ENCODE data around the gene PIK3C3.
"Not testable (repeated sequence)": the region's sequence is repeated elsewhere in the genome, so short reads cannot be mapped to it uniquely, and the experiment has no call there.

Gene PIK3C3

DNA sequence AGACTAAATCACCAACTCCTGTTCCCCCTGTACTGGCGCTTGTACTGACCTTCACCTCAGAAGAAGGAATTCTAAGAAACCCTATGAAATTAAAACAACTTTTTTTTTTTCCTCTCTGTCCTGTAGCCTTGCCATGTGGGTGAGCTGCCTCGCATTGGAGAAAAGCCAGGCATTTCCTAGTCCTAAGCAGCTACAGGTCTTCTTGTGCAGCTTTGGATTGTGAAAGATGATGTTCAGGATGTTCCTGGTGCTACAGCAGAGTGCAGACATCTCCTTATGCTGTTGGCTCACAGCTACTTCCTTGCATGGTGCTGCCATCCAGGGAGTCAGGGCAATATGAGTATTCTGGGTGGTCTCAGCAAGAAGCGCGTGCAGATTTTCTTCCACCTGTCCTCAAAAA, 11.9 kb downstream of the PIK3C3 start:
- no peak for DNase-seq

DNA sequence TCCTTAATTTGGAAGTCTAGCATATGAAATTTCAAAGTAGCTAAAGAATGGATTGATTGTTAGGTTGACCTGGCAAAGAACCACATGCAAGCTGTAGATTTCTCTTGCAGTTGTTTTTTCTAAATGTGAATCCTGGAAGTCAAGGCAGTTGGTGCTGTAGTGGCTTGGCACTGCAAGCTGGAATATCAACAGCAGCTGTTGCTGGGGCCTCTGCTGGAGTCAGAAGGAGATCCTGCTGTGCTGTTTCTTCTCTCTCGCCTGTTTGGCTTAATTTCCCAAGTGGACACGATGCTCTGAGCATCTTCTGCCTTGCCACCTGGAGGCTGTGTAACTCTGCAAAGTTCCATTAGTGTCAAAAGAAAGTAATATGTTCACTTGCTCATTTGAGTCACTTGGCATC, 12.6 kb downstream of the PIK3C3 start:
- DNase-seq = no peak

DNA sequence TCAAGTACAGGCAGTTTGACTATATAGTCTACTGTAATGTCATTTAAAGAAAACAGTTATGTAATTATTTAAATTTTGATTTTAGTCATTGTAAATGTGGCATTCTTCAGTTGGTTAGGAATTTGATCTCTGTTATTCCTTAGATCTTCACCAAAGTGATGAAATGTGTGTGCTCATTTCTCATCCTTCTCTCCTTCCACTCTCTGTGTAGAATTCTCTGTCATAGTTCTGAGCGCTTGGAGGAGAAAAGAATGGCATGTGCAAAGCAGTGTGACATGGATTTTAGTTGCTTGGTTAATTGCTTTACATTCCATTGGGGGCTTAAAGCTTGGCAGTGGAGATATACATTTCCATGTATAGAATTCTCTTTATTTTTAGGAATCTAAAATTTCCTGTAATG, 14.8 kb downstream of the PIK3C3 start:
- no peak for DNase-seq

DNA sequence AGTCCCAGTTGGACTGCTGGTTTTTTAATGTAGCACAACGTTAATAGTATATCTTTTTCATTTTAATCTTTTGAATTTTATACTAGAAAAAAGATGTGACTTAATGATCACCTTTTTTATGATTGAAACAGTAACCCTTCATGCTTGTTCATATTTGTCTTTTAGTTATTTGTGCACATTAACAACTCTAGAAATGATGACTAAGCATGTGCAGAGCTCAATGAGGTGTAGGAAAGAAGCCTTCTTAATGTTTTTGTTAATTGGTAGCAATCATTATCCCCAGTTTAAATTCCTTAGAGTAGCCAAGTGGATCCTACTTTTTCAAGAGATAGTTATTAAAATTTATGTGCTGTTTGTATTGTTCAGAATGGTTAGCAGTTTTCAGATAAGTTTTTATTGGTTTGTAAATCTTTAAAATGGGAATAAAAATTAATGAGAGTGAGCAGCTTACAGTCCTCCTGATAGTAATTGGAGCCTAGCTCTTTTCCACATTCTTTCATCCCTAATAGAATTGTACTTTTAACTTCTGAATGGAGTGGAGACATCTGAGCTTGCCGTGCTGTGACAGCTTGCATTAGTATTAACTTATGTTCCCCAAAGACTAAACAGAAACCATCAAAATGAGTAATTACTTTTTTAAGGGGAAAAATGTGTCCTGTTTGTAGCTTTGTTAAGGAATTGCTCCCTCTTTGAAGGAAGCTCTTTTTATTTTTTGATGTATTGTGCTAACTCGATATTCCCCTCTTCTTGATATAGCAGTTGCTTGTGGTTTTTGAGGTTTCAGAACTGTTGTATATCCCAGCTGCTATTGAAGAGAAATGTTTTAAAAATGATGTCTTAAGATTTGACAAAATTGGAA, 17.3 kb downstream of the PIK3C3 start:
- DNase-seq = no peak

DNA sequence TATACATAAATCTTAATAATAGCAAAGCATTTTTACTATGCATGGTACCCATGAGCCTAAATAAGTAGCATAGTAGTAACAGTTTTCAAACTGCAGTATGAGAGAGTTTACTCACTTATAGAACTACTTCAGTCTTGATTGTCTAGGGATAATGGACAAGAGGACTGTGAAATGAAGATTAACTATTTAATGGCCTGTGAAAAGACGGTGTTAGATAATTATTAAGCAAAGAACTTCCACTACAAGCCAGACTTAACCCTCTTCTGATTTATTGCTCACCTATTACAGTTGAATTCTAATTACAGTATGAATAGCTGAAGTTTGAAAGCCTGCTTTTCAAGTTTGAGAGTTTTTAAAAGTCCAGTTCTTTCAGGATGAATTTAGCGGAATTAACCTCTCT, 18.9 kb downstream of the PIK3C3 start:
- DNase-seq = no peak

DNA sequence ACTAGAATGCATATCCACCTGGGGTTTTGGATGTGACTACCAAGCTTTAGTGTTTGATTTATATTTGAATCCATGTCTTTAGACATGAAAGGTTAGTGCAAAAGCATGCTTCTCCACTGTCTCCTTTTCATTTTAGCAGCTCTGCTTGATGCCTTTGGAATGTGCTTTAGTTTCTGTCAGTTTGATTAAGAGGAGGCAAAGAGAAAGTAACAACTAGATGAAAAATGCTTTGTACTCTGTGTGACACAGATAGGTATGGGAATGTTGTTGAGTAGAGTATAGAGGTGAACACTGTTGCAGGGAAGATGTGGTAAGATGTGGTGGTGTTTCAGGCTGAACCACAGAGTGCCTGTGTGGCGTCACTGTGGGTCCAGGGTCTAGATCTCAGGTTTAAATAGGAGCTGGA, 19.8 kb downstream of the PIK3C3 start:
- peak; percentile 34 to 45 for DNase-seq

DNA sequence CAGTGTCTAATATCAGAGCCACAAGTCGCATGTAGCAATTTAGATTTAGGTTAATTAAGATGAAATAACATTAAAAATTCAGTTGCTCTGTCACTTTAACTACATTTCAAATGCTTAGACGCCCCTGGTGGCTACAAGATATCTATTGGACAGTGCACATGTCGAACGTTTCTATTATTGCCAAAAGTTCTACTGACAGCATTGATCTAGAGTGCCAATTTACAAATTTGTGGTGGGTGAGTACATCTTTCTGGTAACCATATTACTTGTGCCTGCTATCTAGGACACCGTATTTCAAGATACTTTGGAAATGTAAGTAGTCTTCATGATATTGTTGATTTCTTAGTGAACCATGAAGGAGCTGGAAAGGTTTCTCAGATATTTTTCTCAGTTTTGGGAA, 20.2 kb downstream of the PIK3C3 start:
- no peak for DNase-seq

DNA sequence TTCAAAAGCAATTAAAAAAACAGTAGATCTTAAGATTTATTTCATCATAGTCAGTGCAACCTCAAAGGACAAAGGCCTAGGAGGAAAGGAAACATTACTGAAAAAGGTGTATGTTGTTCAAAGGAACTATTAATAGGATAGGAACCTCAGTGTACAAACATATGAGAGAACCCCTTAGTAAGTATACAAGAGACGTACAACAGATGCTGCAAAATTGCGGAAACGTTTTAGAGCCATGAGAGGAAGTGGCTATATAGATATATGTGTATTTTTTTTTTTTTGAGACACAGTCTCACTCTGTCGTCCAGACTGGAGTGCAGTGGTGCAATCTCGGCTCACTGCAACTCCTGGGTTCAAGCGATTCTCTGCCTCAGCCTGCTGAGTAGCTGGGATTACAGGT, 22.2 kb downstream of the PIK3C3 start:
- DNase-seq = no peak

DNA sequence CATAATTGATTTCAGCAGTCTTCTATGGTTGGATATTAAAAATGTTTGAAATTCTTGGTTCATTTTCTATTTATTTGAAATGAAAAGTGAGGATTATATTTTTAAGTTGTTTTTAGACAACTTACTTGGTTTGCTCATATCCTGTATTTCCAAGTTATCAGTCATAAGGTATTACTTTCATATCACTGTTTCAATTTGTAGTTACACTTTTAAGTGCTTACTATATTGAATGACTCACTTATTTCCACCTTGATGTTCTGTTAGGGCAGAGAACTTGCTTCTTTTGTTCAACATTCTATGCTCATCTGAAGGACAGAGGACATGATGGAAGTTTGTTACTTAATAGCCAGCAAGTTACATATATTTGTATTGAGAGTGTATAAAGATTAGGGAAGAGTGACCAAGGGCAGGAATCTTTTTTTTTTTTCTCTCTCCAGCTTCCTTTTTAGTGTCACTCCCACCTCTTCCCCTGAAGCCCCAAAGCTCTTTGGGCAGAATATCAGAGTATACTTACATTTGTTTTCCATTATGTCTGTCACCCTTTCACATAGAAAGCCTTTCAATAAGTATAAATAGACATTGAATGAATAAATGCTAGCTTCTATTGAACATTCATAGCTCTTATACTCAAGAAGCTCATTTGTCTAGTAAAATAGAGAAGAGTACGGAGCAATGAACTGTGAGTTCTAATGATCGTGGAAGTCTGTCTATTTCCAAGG, 28.1 kb downstream of the PIK3C3 start:
- DNase-seq = no peak

DNA sequence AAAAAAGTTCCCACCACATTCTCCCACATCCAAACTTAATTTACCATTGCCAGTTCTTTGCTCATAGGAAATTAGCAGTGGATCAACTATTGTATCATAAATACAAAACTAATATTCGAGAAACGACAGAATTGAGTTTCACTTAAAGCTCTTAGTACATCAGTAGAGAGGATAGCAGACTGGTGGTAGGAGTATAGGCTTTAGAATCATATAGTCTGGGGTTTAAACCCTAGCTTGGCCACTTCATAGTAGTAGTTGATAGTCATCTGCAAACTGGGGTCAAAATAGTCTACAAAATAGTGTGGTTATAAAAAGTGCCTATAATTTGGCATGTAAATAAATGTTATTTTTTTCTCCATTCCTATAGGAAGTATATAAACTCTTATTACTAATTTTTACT, 30.9 kb downstream of the PIK3C3 start:
- no peak for DNase-seq

DNA sequence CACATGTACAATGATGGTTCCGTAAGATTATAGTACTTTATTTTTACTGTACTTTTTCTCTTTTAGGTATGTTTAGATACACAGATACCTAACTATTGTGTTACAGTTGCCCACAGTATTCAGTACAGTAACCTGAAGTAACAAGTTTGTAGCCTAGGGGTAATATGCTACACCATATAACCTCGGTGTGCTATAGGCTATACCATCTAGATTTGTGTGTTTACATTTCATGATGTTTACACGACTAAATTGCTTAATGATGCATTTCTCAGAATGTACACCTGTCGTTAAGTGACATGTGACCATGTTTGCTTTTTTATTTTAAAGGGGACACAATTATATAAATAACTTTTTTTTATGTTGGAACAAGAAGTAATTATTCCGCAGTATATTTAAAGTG, 34.5 kb downstream of the PIK3C3 start:
- DNase-seq = no peak

DNA sequence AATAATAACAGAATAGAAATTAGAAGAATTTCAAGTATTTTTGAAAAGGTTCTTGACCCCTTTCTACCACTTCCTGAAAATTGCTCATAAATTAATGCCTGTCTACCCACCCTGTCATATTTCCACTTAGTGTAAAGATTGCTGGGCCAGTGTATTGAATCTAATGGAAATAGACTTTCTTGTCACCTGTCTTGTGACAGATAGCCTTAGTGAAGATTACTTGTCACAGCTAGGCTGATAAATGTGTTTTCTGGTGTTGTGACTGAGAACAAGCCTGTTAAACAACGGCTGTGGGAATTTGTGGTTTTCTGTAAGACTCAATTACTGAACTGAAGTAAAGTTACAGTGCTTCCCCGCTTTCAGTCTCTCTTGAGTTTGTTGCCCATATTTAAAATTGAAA, 37.0 kb downstream of the PIK3C3 start:
- DNase-seq = no peak

DNA sequence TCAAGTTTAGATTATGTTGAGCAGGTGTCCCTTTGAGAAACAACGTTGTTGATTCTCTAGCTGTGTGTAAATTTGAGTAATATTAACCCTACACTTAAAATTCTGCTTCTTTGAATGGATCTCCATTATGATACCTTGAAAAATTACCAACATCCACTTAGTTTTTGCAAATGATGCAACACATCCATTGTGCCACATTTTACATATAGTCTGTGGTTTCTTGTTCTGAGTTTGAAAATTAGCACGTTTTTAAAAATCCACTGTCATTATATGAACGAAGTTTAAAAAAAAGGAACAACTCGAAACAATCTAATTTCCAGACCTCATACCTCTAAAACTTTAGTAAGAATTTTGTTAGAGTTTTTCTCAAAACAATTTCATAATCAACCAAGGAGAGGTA, 37.7 kb downstream of the PIK3C3 start:
- DNase-seq = no peak

DNA sequence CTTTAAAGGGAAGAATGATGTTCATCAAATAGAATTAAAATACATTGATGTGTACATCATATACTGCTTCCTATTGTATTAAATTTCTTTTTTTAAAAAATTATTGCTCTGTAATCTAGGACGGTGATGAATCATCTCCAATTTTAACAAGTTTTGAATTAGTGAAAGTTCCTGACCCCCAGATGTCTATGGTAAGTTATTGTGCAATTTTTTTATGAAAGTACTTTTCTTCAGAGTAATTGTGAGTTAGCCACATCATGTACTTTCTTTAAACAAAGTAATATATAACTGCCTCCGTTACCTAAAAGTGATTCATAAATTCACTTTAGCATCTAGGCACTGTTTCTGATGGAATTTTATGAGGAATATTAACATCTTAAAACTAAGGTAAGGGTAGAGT, 38.1 kb downstream of the PIK3C3 start:
- DNase-seq = no peak

DNA sequence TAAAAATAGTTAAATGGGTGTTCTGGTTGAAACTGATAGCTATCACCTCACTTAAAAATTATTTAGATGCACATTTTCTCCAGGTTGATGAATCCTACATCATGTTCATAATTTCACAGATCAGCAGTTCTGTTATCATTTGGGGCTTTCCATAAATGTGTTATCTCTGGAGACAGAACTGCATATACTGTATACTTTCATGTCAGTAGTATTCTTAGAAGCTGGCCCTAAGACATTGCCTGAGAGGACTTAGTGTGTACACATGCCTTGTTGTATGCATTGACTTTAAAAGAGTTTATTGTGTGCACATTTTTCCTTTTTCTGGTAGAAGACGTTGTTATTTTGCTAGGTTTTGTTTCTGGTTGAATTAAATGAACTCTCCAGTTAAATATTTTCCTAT, 41.0 kb downstream of the PIK3C3 start:
- no peak for DNase-seq

DNA sequence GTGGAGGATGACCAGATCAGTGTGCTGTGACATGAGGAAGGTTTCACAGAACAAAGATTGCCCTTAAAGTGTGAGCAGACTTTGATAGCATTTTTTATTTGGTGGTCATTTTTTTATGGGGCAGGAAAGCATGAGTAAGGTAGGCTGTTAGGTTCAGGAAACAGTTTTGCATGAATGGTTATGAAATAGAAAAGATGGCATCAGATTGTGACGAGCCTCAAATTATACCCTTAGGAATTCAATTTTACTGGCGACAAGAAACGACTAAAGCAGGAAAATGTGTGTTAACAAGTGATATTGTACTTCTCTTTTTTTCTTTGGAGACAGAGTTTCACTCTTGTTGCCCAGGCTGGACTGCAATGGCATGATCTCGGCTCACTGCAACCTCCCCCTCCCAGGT, 44.7 kb downstream of the PIK3C3 start:
- no peak for DNase-seq

DNA sequence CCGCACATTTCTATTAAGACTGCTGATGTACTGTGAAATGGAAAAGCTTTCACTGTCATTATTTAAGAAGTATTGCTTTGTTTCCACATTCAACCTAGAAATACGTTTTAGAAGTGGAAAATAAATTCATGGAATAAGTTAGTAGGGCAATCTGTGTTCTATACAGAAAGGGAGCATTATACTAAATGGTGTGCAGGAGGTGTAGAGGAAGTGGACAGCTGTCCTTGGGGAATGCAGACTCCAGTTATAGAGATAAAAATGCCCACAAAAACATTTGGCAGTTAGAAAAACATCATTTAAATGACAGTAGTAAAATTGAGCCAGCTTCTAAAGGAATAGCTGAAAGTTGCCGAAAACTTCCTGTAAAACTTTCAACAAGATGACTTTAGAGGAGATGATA, 46.8 kb downstream of the PIK3C3 start:
- no peak for DNase-seq

DNA sequence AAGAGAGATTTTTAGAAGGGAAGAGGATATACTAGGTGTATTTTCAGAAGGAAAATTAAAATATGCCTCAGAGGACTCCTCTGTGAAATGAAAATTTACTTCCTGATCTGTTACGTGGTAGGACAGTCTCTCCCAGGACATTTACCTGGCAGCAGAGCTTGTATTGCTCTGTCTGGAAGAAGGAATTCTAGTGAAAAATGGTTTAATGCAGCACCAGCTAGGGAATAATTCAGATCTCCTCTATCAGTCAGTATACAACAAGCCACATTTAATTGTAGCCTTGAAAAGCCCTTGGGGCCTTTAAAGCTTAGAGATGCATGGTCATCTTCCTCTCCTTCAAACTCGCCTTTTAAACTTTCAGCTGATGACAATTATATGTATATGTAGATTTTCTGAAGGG, 49.6 kb downstream of the PIK3C3 start:
- DNase-seq = no peak

DNA sequence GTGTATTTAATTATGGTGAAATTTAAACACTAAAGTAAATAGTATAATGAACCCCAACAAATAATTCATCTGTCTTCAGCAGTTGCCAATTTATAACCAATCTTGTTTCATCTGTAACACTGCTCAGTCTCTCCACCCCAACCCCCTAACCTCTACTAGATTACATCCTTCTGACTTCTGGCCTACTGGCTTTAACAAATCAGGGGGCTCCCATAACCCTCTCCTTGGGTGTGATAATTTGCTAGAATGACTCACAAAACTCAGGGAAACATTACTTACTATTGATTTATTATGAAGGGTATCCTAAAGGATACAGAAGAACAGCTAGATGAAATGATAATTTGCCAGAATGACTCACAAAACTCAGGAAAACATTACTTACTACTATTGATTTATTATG, 50.7 kb downstream of the PIK3C3 start:
- no peak for DNase-seq

DNA sequence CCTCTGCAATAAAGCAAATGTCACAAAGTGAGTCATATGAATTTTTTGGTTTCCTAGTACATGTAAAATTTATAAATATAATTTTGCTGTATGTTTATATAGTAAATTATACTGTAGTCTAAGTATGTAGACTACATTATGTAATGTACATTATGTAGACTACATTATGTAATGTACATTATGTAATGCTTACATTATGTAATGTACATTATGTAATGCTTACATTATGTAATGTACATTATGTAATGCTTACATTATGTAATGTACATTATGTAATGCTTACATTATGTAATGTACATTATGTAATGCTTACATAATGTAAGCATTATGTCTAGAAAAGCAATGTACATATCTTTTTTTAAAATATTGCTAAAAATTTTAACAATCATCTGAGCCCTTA, 54.4 kb downstream of the PIK3C3 start:
- DNase-seq = not testable (repeated sequence)

DNA sequence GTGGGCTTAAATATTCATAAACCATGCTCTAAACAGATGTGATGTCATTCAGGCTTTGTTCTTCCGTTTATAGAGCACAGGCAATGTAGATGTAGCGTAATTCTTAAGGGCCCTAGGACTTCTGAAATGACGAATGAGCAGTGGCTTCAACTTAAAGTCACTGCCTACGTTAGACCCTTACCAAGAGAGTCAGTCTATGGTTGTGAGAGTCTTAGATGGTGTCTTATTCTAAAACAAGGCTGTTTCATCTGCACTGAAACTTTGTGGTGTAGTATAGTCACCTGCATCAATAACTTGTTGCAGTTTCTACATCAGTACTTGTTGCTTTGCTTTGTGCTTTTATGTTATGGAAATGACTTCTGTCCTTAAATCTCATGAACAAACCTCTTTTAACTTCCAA, 56.0 kb downstream of the PIK3C3 start:
- DNase-seq = no peak

DNA sequence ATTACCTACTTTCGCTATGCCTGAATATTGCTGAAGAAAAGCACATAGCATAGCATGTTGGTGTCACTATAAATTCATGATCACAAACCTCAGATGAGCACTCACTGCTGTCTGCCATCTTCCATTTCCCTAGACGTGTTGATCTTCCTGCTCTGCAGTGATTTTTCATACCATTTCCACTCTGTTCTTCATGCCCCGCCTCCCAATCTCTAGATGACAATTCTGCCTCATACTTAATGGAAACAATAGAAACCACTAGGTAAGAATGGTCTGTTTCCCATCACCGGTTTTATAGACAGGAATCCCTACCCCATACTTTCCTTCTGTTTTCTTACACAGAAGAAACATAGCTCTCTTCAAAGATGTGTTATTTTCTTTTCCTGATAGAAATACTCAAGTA, 63.8 kb downstream of the PIK3C3 start:
- no peak for DNase-seq

DNA sequence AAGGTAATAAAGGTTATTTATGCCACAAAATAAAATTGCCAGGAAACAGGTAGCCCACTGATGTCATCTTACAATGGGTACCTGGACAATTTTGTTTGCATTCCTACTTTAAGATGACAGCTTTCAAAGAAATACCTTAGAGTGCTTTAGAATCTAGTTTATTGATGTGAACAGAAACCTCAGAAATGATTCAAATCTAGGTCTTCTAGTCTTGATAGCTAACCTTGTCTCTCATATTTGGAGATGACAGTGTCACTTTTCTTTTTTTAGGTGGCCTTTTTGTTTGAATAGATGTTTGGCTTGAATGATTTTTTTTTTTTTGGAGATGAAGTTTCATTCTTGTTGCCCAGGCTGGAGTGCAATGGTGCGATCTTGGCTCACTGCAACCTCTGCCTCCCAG, 69.1 kb downstream of the PIK3C3 start:
- DNase-seq = no peak

DNA sequence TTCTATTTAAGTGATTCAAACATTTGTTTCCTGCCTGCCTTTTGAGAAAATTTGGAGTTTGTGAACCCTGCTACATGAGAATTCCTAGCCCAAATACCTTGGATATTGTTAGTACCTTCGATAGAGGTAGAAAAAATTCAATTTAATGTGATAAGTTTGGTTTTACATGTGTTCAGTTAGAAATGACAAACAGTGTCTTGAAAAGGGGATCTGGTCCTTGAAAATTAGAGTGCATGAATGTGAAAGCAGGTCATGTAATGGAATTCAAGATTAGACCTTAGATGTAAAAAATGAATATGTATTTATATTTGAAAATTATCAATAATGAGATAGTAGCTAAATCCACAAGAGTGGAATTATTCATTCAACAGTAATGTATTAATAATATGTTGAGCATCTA, 70.5 kb downstream of the PIK3C3 start:
- no peak for DNase-seq
